ENCODE data around the gene ATP8B4. TPM values are rescaled to one million over a fixed set of nuclear protein-coding genes. Genes with fewer than 3 reads are reported as not detected.

Gene ATP8B4
- total and polyA plus RNA-seq, 4 donors: 1.9 to 19.7 (median 12.4) TPM

- TF ChIP-seq RXRA (IDR thresholded peaks at IDR 0.05) (no peak), YY1 (IDR thresholded peaks at IDR 0.05) (no peak), MAX (IDR thresholded peaks at IDR 0.05) (no peak), EGR1 (IDR thresholded peaks at IDR 0.05; ENCODE audit: low read depth in 2 of 2) (no peak), REST (IDR thresholded peaks at IDR 0.05) (no peak), RAD21 (IDR thresholded peaks at IDR 0.05) (no peak), HNF4A (conservative IDR thresholded peaks at IDR 0.05) (no peak), CTCF (IDR thresholded peaks at IDR 0.05; ENCODE audit: low read depth, low read length, missing input control) (no peak), GABPA (IDR thresholded peaks at IDR 0.05 in 1 of 2, conservative IDR thresholded peaks at IDR 0.05 in 1 of 2) (no peak), JUND (IDR thresholded peaks at IDR 0.05) (no peak), SP1 (IDR thresholded peaks at IDR 0.05) (no peak), TAF1 (conservative IDR thresholded peaks at IDR 0.05) (no peak), FOXA1 (IDR thresholded peaks at IDR 0.05) (no peak), HNF4G (IDR thresholded peaks at IDR 0.05) (no peak), ATF3 (IDR thresholded peaks at IDR 0.05) (no peak), NR2F2 (IDR thresholded peaks at IDR 0.05) (no peak)
- no peak for DNase-seq (ENCODE audit: low spot score)
- Histone ChIP-seq H3K36me3 (ENCODE audit: control insufficient read depth in 4 of 4, insufficient read depth in 3 of 4, low read depth in 1 of 4, low read length in 3 of 4) (peaks cover 0 to 3% (median 0%) of the 10 kb centered on the region in 4 donors), H3K9me3 (ENCODE audit: control insufficient read depth in 4 of 4, low read length in 3 of 4) (no peaks in the 10 kb centered on the region), H3K4me1 (ENCODE audit: control insufficient read depth in 4 of 4, insufficient read depth in 4 of 4, low read length in 3 of 4) (no peaks in the 10 kb centered on the region), H3K27me3 (ENCODE audit: control insufficient read depth in 4 of 4, insufficient read depth in 4 of 4, low read length in 3 of 4) (no peaks in the 10 kb centered on the region), H3K4me3 (ENCODE audit: low read depth in 1 of 3, low read length in 3 of 3) (no peak overlapping the region), H3K9ac (ENCODE audit: low read depth in 1 of 2, low read length in 2 of 2) (no peak overlapping the region), H3K27ac (ENCODE audit: low read depth in 1 of 2, low read length in 2 of 2) (no peak overlapping the region)
- WGBS: 59% methylated on average over 2 of the region's 2 CpGs
Observed at GRCh38 chr15:49852756-49853155, 266.3 kb downstream of the ATP8B4 start.

- Histone ChIP-seq H3K4me1 (ENCODE audit: control insufficient read depth in 4 of 4, insufficient read depth in 4 of 4, low read length in 3 of 4) (no peaks in the 10 kb centered on the region), H3K4me3 (ENCODE audit: low read depth in 1 of 3, low read length in 3 of 3) (no peak overlapping the region), H3K9ac (ENCODE audit: low read depth in 1 of 2, low read length in 2 of 2) (no peak overlapping the region), H3K27ac (ENCODE audit: low read depth in 1 of 2, low read length in 2 of 2) (no peak overlapping the region), H3K9me3 (ENCODE audit: control insufficient read depth in 4 of 4, low read length in 3 of 4) (no peaks in the 10 kb centered on the region), H3K27me3 (ENCODE audit: control insufficient read depth in 4 of 4, insufficient read depth in 4 of 4, low read length in 3 of 4) (no peaks in the 10 kb centered on the region), H3K36me3 (ENCODE audit: control insufficient read depth in 4 of 4, insufficient read depth in 3 of 4, low read depth in 1 of 4, low read length in 3 of 4) (peaks cover 0 to under 1% (median under 1%) of the 10 kb centered on the region in 4 donors)
- DNase-seq (ENCODE audit: low spot score): no peak
- 89% methylated on average over 2 of the region's 2 CpGs for WGBS
- TF ChIP-seq EGR1 (IDR thresholded peaks at IDR 0.05; ENCODE audit: low read depth in 2 of 2) (no peak), RAD21 (IDR thresholded peaks at IDR 0.05) (no peak), MAX (IDR thresholded peaks at IDR 0.05) (no peak), RXRA (IDR thresholded peaks at IDR 0.05) (no peak), SP1 (IDR thresholded peaks at IDR 0.05) (no peak), HNF4G (IDR thresholded peaks at IDR 0.05) (no peak), YY1 (IDR thresholded peaks at IDR 0.05) (no peak), ZBTB33 (IDR thresholded peaks at IDR 0.05) (no peak), ATF3 (IDR thresholded peaks at IDR 0.05) (no peak), FOXA1 (IDR thresholded peaks at IDR 0.05) (no peak), NR2F2 (IDR thresholded peaks at IDR 0.05) (no peak), JUND (IDR thresholded peaks at IDR 0.05) (no peak), TAF1 (conservative IDR thresholded peaks at IDR 0.05) (no peak)
Observed at GRCh38 chr15:49848807-49849206, 270.2 kb downstream of the ATP8B4 start.

Measured in liver (tissue), 9 donors.